HG03521 (cell line): Measurements from ENCODE around the gene VTI1A.

Source experiments
- ATAC-seq: cut with Tn5 transposase; IDR thresholded peaks from one replicate; pipeline ENCODE4 v1.9.1; 2021; ENCODE audit warnings: mild to moderate bottlenecking, moderate library complexity; ENCODE audit not compliant: unreplicated experiment

VTI1A gene

DNA sequence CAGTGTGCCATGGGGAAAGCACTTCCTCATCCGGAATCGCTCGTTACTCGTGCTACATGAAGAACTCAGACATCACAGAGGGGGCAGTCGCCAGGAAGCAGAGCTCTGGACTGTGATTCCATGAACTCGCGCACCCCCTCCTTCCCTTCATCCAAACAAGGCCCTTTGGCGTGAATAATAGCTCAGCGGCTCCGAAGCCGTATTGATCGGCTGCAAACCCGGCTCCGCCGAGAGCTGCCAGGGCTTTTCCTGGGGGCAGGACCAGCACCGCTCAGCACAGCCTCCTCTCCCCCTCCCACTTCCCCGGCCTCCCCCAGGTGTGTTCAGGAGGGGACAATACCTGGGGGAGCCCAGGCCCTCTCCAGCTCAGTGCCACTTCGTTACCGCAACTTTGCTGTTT, 374.0 kb downstream of the VTI1A start:
- no peak for ATAC-seq

DNA sequence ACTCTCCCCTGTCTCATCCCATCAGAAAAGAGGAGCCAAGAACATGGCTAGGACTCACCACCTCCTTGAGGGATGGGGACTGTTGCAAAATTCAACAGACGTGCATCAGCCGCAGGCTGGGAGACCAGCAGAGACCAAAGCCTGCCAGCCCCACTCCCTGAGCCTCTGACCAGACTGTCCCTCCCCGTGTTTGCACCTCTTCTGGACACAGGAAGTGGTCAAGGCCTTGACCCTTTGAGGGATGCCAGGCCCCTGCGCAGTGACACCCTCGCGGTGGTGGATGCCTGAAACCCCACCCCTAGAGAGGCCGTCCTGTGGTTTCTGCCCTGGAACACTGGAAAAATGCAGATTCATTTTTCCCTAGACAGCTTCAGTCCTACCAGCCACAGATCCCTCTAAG, 374.6 kb downstream of the VTI1A start:
- no peak for ATAC-seq

DNA sequence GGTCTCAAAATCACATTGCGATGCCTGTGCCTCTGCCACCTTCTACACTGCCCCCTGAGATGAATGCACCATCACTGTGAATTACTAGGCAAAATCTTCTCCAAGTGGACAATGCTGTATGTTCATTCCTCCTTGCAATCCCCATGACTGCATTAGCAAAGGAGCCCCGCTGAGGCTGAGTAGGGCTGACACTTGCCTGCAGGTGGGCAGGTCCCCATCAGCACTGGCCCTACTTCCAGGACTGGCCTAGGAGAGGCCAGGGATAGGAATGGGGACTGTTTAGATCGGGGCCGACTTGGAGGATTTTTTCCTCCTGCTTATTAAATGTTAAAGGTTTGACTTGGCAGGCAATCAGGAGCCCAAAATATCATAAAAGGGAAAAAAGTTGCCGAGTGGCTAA, 376.0 kb downstream of the VTI1A start:
- no peak for ATAC-seq

DNA sequence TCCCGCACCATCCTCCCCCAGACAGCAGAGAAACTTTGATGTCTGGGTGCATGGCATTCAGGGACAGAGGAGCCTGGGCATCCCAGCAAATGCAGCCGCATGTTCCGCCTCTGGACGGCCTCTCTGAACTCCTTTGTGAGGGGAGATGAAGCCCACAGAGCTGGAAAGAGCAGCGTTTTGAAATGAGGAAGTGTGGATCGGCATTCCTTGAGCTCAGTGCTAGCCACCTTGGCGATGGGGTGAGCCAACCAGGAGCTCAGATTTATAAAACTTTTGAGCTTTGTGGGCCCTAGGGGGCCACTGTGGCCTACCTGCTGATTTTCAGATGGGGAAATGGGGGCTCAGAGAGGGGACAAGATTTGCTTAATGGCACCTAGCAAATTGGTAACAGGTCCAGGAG, 376.6 kb downstream of the VTI1A start:
- ATAC-seq = no peak

DNA sequence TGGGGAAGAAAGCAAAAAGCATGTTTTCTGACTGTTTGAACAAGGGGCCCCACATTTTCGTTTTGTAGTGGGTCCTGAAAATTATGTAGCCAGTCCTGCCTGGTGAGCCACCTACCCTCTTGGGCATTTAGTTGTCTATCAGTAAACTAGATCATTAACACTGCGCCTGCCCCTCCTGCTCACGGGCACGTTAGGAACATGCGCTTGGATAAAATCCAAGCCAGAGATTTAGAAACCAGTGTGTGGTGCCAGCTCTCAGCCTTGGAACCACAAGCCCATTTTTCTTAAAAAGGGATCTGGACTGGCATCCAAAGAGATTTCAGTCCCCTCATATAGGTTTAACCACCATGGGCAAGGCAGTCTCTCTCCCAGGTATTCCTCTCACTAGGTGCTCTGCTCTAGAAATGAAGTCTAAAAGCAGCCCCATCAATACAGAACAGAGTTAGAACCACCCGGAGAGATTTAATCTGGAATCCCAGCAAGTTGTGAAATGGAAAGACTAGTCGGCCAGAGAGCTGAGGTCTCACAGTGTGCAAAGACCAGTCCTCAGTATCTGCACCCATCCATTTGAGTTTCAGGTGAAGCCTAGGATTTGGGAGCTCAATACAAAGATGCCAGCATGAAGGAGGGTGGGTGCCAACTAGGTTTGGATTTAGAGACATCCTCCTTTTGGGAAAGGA, 379.1 kb downstream of the VTI1A start:
- no peak for ATAC-seq

DNA sequence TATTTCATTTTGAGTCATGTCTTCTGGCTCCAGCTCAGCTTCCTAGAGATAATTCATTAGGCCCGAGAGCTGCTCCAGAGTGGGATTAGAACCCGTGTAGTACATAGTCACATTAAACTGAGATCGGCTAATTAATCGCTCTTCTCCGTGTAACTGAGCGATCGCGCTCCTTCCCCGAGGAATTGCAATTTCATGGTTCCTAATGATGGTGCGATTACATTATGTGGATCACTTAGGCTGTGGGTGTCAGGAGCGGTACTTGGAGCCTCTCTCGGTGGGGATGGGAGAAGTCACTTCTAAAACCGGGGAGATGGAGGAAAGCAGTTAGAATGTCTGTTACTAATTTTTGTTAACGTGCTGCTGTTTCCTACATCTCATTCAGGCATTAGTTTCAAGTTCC, 380.1 kb downstream of the VTI1A start:
- ATAC-seq = no peak

DNA sequence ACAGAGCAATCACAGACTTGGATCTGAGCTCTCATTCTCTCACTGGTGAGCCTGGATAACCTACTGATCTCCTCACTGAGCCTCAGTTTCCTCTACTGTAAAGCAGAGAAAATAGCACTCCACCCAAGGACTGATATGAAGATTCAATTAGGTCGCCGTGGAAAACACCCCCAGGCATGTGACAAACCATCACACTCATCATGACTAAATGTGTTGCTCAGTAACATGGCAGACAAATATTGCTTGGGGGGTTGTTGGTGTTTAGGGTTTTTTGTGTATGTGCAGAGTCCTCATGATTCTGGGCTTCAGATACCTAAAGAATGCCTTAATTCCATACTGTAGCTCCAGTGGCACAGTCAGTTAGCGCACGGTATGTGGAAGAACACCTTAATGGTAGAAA, 380.9 kb downstream of the VTI1A start:
- no peak for ATAC-seq

DNA sequence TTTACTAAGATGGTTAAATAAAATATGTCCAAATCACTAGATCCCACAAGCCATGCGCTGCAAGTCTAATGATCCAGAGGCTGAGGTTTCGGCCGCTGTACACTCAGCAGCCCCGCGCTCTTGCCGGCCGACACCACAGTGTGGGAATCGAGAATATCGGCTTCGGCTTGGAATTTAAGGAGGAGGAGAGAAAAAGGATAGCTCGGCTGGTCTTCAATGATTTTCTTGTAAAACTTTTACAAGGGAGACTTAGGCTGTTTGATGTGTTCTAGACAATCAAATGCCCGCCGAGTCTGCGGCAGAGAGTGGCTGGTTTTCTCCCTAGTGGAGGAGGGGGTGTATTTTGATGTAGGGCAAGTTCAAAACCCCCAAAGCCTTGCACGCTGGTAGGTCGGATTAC, 384.8 kb downstream of the VTI1A start:
- ATAC-seq = no peak

DNA sequence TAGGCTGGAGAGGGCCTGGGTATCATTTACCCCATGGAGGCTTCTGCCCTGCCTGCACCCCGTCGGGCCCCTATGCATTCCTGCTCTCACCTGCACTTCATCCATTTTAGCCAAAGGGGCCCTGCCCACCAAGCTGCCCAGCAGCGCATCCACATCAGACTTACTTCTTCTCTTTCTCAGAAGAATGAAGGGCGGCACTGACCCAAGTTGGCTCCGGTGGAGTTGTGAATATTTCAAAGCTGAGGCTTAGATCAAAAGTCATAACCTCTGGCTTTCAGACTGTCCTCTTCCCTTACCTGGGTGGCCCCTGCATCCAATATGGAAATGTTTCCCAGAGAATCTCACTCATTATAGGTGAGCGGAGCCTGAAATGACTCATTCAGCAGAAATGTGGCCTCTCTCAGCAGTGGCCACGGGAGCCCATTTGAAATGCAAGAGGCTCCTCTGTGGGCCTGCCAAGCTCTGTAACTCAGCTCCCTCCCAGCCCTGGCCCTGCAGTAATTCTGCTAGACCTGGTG, 385.4 kb downstream of the VTI1A start:
- no peak for ATAC-seq

DNA sequence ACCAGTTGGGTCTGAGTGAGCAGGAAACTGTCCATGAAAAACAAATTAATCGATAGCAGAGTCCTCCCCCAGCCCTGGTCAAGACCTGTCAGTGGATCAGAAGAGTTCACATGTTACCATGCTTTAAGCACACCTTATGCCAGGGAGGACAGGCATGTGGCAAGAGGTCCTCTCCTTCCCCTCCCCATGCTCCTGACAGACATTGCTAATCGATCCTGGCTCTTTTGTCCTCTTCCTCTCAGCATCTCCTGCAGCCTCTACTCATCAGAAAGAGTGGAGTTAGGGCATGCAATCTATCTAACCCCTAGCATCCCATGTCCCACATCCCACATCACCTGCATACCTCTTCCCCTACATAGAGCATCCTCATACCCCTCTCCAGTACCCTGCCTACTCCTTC, 385.9 kb downstream of the VTI1A start:
- no peak for ATAC-seq

DNA sequence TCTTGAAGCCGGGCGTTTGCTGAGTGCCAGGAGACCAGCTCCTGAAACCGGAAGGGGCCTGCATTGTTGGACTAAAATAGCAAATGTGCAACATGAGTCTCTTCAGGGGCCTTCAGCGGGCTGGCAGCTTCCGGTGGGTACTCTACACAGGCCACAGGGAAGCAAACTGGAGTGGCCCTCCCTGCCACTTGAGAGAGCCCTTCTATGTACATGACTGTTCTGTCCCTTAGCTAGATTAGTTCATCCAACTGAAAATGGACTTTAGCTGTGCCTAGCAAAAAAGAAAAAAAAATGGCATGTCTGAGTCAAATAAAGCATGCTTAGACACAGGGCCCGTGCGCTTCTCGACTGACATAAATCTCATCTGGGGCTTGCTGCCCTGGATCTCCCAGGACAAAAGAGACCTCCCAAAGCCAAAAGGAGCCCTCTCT, 387.8 kb downstream of the VTI1A start:
- ATAC-seq = no peak

DNA sequence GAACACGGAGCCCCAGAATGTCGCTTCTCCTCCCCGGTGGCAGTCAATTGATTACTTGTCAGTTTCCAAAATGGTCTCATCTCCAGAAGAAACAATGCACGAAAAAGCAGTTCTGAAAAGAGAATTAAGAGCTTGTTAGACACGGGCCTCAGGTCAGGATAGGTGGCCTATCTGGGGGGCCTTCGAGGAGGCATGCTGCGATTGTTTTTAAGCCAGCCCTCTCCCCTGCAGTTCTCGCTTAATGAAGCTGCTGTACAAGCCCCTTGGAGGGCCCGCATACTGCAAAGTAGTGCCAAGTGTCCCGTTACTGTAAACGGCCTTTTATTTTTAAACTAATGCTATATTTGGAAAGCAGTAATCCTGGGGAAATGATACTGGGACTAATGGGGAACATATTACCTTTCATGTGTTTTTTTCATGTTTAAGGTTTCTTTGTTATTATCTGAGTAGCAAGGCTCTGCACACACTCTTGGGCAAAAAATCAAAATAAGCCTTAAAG, 388.3 kb downstream of the VTI1A start:
- ATAC-seq = no peak

DNA sequence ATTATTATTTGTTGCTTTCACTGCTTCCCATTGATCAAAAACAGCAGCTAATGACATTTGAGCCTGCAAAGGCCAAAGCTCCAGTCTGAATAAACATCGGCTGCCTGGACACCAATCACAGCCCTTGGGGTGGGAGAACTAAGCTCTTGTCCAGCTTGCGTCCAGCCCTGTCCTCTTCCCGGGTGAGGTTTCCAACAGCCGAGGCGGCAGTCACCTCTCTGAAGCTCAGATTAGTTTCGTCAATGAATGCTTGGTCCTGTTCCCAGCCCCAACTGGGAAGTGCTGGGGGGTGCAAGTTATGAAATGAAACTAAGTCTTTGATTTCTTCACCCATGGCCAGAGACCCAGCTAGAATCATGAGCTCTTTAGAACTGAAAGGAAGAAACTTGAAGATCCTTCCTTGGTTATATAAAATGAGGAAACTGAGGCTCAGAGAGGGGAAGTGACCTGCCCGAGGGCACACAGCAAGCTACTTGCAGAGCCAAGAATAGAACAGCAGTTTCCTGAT, 389.0 kb downstream of the VTI1A start:
- ATAC-seq = no peak

DNA sequence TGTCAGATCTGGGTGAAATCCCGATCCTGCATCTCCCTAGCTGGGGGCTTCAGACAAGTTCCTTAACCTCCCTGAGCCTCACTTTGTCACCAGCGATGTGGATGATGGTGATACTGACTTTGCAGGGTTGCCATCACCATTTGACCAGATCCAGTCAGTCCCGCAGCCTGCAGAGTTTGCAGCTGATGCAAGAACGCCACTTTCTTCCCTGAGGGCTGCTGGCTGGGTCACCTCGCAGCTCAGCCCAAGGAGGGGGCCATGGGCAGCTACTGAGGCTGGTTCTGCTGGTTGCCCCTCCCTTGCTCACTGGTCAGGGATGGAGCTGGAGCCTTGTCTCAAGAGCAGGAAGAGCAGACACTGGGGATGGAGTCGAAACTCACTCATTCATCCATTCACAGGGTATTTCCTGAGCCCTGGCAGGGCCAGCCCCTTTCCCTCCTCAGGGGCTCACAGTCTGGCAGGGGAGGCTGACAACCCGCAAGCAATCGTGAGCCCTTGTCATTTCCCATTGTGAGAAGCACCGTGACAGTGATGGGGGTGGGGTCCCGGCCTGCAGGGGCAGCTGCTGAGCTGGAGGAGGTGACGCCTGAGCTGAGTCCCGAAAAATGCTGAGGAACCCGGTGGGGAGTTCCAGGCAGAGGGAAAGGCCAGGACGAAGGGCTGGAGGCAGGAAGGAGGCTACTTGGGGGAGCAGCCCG, 391.9 kb downstream of the VTI1A start:
- no peak for ATAC-seq

DNA sequence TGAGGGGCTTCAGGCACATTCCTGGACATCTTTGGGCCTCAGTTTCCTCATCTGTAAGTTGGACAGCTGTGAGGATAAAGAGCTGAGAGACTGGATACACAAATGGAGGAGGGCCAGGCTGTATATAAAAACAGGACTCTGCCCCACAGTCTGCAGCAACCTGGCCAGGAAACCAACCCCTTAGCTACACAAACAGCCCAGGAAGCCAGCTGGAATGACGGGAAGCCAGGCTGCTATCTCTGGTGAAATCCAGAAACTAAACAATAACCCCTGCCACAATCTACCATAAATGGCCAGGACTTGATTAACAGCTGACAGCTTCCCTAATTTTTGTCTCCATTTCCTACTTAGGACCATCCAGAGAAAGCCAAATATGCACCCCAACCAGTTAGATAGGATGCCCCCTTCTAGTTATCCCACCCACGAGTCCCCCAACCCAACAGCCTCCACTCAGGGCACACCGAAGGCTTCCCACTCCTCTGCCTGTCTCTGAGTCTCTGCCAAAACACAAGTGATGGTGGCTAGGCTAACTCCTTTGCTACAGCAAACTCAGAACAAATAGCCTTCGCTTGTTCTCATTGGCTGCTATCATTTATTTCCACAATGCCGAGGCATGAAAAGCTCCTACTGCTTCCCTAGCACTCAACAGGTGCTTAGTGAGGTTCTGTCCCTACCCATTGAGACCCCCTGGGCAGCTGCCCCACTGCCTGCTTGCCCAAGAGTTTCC, 393.1 kb downstream of the VTI1A start:
- no peak for ATAC-seq

DNA sequence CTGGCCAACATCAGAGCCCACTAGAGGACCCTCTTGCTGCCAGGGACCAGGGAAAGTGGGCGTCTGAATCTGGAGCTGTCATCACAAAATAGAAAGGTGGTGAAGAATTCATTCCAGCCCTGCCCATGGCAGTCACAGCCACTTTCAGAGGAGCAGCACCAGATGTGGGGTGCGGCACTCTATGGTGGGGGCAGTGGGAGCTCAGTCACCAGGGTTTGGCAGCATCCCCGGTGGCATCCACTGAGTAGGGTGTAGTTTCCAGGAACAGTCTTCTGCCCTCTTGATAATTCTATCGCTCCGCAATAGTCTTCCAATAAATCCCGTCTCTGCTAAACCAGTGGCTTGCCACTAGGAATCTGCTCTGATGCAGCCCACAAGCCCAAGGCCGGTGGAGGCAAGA, 394.5 kb downstream of the VTI1A start:
- no peak for ATAC-seq

DNA sequence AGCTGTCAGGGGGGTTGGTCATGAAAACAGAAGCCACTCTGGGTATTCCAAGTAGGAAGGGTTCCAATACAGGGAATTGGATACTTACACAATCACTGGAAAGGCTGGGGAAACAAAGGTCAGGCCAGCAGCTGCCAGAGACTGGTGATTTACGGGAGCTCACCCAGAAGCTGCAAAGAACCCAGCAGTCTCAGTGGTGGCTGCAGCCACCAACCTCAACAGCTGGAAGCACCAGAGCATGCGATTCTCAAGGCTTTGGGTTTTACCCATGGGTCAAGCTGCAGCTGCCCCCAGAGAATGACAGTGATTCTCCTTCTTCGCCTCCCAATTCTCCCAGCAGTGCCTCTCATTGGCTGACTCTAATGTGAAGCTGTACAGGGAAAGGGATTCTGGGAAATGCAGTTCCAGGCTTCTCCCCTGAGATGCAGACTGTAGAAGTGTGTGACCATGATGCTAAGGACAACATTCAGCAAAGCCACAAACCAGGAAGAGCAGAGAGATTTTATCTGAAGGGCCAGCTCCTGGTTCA, 395.9 kb downstream of the VTI1A start:
- ATAC-seq = peak; percentile 88

DNA sequence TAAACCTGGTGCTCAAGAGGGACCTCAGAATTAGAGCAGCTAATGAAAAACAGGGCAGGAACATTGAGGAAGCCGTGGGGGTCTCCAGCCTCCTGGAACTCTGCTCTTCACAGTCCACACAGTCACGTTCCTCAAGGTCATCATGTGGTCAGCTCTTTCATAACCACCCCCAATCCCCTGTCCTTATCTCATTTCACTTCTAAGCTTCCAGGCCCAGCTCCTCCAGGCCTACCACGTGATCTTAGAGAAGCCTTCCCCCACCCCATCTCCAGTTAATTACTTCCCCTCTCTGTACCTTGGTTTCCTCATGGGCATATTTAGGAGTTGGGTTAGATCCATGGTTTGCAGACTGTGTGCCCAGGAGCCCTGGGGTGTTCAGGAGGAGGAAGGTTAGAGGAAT, 396.6 kb downstream of the VTI1A start:
- no peak for ATAC-seq

DNA sequence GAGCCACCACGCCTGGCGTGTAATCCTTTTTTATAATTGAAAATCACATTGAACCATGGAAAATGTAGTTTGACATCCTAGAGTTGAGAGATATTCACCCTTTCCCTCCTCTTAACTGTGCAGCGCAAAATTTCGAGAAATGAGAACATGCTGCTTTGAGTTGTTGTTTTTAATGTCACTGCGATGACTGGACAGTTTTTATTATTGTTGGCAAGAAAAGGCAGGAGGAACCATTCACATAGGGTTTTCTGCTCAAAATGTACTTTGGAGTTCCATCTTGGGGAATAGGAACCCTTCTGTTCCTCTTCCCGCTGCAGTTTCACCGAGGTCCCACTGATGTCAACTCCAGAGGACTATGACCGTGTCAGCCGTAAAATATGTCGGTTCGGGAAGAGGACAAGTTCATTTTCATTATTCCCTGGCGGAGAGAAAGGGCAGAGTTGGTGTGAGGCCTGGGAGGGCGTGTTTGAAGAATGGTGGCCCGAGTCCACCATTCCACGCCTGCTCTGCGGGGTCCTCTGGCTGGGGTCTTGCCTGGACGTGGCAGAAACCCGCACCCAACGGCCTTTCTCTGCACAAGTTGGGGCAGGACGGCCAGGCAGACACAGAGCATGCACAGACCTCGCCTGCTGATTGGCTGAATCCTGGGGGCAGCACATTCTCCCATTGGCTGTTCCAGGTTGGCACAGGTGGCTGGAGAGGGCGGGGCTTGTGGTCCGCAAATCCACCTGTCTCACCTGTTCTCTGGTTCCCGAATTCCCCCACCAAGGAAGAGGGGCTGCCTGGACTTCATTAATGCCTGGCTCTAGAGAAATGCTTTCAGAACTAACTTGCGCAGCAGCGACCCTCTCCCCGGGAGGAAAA, 397.9 kb downstream of the VTI1A start:
- no peak for ATAC-seq

DNA sequence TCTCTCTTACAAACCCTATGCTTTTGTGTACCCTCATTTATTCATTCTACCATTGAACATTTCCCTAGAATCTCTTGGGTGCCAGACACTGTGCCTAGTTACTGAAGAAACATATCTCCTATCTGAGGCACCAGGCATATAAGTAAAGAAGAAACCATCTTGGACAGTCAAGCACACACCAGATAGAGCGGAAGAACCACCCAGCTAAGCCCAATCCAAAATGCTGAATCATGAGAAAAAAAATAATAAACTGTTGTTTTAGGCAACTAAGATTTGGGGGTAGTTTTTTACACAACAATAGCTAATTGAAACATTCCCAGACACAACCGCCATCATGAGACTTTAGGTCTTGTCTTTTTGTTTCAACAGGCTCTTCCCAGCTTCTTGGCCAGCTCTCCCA, 400.8 kb downstream of the VTI1A start:
- no peak for ATAC-seq
